RWPE1 (cell line): ENCODE measurements around the gene NHLRC3.

ENCODE experiments used
- CTCF ChIA-PET: fragments of 350-600 bp; sonication (Branson Sonifier 250); formaldehyde crosslinking; extraction: SDS; loops from one replicate; lab custom pipeline; 2021; lab: Yijun Ruan, JAX
- POLR2A ChIA-PET: fragments of 400-600 bp; formaldehyde crosslinking; extraction: SDS; loops from one replicate; lab custom pipeline; 2020; ENCODE audit warnings: antibody characterized with exemption; ENCODE audit not compliant: low non-redundant PET; lab: Yijun Ruan, JAX
- DNase-seq: peaks from one replicate; pipeline ENCODE4 v3.0.0; 2012; ENCODE audit warnings: low spot score
- H3K27ac ChIP-seq: fragments of 450-650 bp; 2 replicates; pipeline ENCODE4 v1.5.1; 2017
- TF ChIP-seq, protein P1 (sequence below): fragments of 450-650 bp; conservative IDR thresholded peaks from 2 replicates; pipeline ENCODE4 v1.5.1; 2017; ENCODE audit warnings: low read depth, mild to moderate bottlenecking

The NHLRC3 gene

DNA sequence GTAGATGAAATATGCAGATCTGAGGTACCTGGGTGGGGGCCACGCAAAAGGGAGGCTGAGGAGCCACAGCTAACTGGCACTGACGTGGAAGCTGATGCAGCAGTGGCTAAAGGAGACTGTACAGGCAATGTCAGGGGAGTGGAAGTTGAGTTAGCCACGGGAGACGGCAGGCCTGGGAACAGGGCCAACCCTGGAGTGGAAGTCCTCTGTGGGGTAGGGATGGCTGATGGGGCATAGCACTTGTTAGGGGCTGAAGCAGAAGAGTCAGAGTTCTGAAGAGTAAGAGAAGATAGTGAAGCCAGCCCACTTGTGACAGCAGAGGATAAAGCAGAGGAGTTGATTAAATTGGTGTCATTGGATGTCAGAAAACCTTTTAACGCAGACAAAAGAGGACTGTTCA, 24.8 kb upstream of the NHLRC3 start:
- no peak overlapping the region for H3K27ac ChIP-seq
- ChIA-PET CTCF (no interaction called here), POLR2A (no interaction called here)
- DNase-seq: no peak
- TF ChIP-seq, protein P1, sequence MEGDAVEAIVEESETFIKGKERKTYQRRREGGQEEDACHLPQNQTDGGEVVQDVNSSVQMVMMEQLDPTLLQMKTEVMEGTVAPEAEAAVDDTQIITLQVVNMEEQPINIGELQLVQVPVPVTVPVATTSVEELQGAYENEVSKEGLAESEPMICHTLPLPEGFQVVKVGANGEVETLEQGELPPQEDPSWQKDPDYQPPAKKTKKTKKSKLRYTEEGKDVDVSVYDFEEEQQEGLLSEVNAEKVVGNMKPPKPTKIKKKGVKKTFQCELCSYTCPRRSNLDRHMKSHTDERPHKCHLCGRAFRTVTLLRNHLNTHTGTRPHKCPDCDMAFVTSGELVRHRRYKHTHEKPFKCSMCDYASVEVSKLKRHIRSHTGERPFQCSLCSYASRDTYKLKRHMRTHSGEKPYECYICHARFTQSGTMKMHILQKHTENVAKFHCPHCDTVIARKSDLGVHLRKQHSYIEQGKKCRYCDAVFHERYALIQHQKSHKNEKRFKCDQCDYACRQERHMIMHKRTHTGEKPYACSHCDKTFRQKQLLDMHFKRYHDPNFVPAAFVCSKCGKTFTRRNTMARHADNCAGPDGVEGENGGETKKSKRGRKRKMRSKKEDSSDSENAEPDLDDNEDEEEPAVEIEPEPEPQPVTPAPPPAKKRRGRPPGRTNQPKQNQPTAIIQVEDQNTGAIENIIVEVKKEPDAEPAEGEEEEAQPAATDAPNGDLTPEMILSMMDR: no peak

DNA sequence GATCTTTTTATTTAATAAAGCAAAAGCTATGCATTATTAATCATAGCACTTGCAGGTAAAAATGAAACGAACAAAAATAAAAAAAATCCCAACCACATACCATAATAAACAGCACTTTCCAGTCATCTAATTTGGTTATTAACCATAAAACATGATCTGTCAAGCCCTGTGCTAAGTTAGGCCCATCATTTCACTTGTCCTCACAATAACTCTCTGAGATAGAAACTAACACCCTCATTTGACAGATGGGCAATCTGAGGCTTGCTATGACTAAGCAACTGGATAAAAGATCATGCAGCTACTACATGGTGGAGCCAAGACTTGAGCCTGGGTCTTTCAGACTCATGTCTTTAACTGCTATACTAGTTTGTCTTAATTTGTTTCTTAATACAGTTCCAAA, 22.2 kb upstream of the NHLRC3 start:
- ChIA-PET POLR2A (no interaction called here), CTCF (interaction anchor here (0.5 to 1.4 kb wide), 4 partner anchors 46 to 500 kb away, joined by 3 to 10 read pairs (median 4); no protein-coding TSS in a partner anchor)
- no peak overlapping the region for H3K27ac ChIP-seq
- TF ChIP-seq, protein P1: no peak
- DNase-seq: no peak

DNA sequence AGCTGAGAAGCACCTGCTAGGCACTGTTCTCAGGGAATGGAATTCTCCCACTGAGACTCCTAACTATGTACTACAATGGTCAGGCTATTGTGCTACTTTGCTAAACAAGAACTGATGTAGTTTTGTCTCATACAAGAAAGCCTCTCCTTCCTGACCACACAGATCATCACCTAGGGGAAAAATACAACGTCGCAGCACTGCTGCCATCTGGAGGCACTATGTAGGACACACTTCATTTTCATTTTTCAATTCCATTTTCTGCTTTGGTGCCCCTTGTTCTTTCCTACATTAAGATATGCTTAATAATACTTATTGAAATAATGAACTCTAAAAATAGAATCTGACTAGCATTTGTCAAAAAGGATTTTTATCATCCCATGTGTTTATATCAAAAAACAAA, 21.5 kb upstream of the NHLRC3 start:
- ChIA-PET CTCF (interaction anchor here (0.6 to 1.4 kb wide), 7 partner anchors 24 to 331 kb away, joined by 3 to 10 read pairs (median 3); no protein-coding TSS in a partner anchor), POLR2A (no interaction called here)
- H3K27ac ChIP-seq: no peak overlapping the region
- peak; percentile 33 for DNase-seq
- TF ChIP-seq, protein P1: peak; percentile 56

DNA sequence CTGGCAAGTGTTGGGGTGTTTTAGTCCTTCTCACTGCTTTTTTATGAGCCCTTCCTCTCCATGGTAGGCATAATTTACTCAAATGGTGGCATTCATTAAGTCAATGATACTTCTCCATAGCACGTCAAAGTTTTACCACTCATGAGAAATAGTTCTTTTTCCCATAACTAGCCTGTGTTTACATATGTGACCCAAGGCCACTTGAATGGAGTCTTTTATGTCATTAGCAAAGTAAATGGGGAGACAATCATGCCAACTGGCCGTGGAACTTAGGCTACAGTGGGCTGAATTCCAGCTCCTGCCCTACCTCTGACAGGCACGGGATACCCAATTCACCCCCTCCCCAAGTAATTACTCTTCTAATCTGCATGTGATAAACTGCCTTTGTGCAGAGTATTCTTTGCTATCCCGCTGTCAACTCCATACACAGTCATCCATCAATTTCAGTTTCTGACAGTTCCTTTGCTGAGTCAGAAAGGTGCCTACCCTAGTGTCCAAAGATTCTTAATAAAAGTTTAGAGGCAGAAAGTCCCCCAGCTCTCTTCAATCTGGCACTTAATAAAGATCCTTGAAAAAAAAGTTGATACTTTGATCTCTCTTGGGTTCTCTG, 17.3 kb upstream of the NHLRC3 start:
- DNase-seq: no peak
- TF ChIP-seq, protein P1: no peak
- ChIA-PET CTCF (no interaction called here), POLR2A (no interaction called here)
- no peak overlapping the region for H3K27ac ChIP-seq

DNA sequence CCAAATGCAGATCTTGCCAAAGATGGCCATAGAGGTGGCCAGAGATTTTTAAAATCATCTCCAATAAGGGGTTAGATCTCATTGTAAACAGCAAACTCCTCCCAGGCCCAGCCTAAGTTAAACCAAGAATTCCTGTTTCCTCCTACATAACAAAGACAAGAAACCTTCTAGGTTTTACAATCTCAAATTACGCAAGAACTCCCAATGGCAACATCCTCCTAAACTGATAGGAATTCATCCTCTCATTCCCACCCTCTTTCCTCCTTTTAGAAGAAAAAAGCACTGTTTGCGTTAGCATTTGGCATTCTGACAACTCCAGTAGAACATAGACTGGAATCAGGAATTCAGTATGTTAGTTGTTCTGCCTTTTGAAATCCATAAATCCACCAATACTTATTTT, 14.9 kb upstream of the NHLRC3 start:
- ChIA-PET CTCF (interaction anchor here (0.6 to 0.7 kb wide), 3 partner anchors 164 to 1486 kb away, joined by 3 to 4 read pairs (median 3); no protein-coding TSS in a partner anchor), POLR2A (no interaction called here)
- H3K27ac ChIP-seq: no peak overlapping the region
- TF ChIP-seq, protein P1: no peak
- no peak for DNase-seq

DNA sequence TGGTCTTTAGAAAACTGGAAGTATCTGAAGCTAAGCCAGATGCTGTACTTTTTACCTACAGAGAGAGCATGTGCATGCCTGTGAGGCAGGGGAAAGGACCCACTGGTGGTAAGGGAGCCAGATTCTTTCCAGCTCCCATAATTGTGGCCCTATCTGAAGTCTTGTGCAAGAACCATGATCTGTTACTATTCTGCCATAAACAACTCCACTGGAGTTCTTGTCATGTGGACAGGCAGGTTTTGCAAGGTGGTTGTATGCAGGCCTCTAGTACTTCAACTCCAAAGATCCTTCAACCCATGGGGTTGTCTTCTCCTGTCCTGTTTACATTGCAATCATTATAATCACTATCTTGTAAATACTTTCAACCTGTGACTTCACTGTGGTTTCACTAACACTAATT, 14.5 kb upstream of the NHLRC3 start:
- ChIA-PET POLR2A (no interaction called here), CTCF (interaction anchor here (0.6 kb wide), 2 partner anchors 164 to 1063 kb away, joined by 3 to 4 read pairs; no protein-coding TSS in a partner anchor)
- no peak for DNase-seq
- H3K27ac ChIP-seq: no peak overlapping the region
- TF ChIP-seq, protein P1: no peak
